Measurements from ENCODE around the gene NPC1L1.

DNA sequence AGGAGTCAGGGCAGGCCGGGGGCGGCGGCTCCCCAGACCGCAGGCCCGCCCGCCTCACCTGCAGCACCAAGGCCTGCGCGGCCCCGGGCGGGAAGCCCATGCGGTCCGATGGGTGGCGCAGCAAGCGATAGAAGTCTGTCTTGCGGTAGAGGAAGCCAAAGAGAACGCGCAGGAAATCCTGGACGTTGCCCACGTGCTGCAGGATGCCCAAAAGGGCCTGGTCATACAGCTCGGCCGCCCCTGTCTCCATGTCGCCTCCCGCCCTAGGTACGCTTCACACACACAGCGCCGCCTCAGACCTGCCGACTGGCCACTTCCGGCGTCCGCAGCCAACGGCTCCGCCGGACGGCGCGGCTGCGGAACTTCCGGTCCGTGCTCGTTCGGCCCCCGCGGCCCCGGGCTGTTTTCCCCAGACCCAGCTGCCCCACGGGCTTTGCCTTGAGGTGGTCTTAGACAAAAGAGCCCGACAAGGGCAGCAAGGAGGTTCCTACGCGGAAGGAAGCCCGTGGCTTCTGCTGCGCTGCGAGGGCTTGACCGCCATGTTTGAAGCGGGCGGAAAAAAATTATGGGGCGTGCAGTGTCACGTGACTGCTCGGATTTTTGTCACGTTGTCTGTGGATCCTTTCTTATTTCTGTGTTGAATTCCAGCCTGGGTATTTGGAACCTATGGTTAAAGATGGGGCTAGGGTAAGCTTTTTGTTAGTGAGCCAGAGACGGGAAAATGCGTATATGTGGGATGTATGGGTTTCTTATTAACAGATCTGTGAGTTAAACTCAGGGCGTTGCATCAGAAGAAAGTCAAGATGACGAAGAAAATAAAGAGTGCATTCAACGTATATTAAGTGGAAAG, 50.6 kb downstream of the NPC1L1 start, which contains the start of gene NUDCD3:
- TF ChIP-seq POLR2A (IDR thresholded peaks at IDR 0.05): peak; percentile 64 to 80
- peak; percentile 7 to 48 (median 23) for TF ChIP-seq CTCF (IDR thresholded peaks at IDR 0.05 in 4 of 5, conservative IDR thresholded peaks at IDR 0.05 in 1 of 5)
